ENCODE measurements around the gene SV2B. TPM values are rescaled to one million over a fixed set of nuclear protein-coding genes. Genes with fewer than 3 reads are reported as not detected.

Gene SV2B
- total and polyA plus RNA-seq, 5 experiments from 2014 or later = 0.02 to 0.08 (median 0.05) TPM; not detected in 2

GRCh38 chr15:91186904-91187656 lies 87.0 kb downstream of the SV2B start:
- no peak overlapping the region for H3K27ac Mint-ChIP-seq
- H3K4me3 Mint-ChIP-seq = no peak overlapping the region
- H3K4me1 Mint-ChIP-seq = no peaks in the 10 kb centered on the region
- no peaks in the 10 kb centered on the region for H3K36me3 Mint-ChIP-seq
- ATAC-seq = no peak
- POLR2A ChIA-PET = no interaction called here
- H3K27me3 Mint-ChIP-seq = peaks cover 11 to 55% (median 21%) of the 10 kb centered on the region in 5 donors
- H3K9me3 Mint-ChIP-seq = no peaks in the 10 kb centered on the region
- no peak for DNase-seq

- Mint-ChIP-seq H3K27me3 (peaks cover 7 to 42% (median 29%) of the 10 kb centered on the region in 5 donors), H3K4me3 (no peak overlapping the region), H3K27ac (no peak overlapping the region), H3K4me1 (peaks cover 0 to 3% (median 0%) of the 10 kb centered on the region in 4 donors), H3K9me3 (peaks cover 0 to 2% (median 0%) of the 10 kb centered on the region in 9 donors), H3K36me3 (no peaks in the 10 kb centered on the region)
- DNase-seq = no peak
- ATAC-seq = no peak
- POLR2A ChIA-PET = no interaction called here
These were observed 92.2 kb downstream of the SV2B start for GRCh38 chr15:91192285-91192684.

- no peak overlapping the region for H3K27ac Mint-ChIP-seq
- POLR2A ChIA-PET = no interaction called here
- ATAC-seq = no peak
- H3K4me3 Mint-ChIP-seq = no peak overlapping the region
- peaks cover 7 to 42% (median 29%) of the 10 kb centered on the region in 5 donors for H3K27me3 Mint-ChIP-seq
- H3K9me3 Mint-ChIP-seq = peaks cover 0 to 2% (median 0%) of the 10 kb centered on the region in 9 donors
- H3K36me3 Mint-ChIP-seq = no peaks in the 10 kb centered on the region
- no peak for DNase-seq
- H3K4me1 Mint-ChIP-seq = peaks cover 0 to 3% (median 0%) of the 10 kb centered on the region in 4 donors
These were observed 92.8 kb downstream of the SV2B start for GRCh38 chr15:91192690-91193377.

- H3K36me3 Mint-ChIP-seq = no peaks in the 10 kb centered on the region
- H3K4me3 Mint-ChIP-seq = no peak overlapping the region
- peaks cover 7 to 42% (median 29%) of the 10 kb centered on the region in 5 donors for H3K27me3 Mint-ChIP-seq
- H3K4me1 Mint-ChIP-seq = peaks cover 0 to 3% (median 0%) of the 10 kb centered on the region in 4 donors
- H3K27ac Mint-ChIP-seq = no peak overlapping the region
- H3K9me3 Mint-ChIP-seq = peaks cover 0 to 2% (median 0%) of the 10 kb centered on the region in 9 donors
- DNase-seq = no peak
- no peak for ATAC-seq
- POLR2A ChIA-PET = no interaction called here
These were observed 93.3 kb downstream of the SV2B start for GRCh38 chr15:91193378-91193720.

- H3K27ac Mint-ChIP-seq = no peak overlapping the region
- H3K9me3 Mint-ChIP-seq = peaks cover 0 to 2% (median 0%) of the 10 kb centered on the region in 9 donors
- POLR2A ChIA-PET = no interaction called here
- DNase-seq (no peak), ATAC-seq (no peak)
- H3K4me1 Mint-ChIP-seq = peaks cover 0 to 3% (median 0%) of the 10 kb centered on the region in 4 donors
- no peaks in the 10 kb centered on the region for H3K36me3 Mint-ChIP-seq
- peaks cover 7 to 38% (median 24%) of the 10 kb centered on the region in 5 donors for H3K27me3 Mint-ChIP-seq
- H3K4me3 Mint-ChIP-seq = no peak overlapping the region
These were observed 96.1 kb downstream of the SV2B start for GRCh38 chr15:91196127-91196526.

GRCh38 chr15:91196768-91197167 lies 96.7 kb downstream of the SV2B start:
- no peak overlapping the region for H3K4me3 Mint-ChIP-seq
- peaks cover 0 to 2% (median 0%) of the 10 kb centered on the region in 9 donors for H3K9me3 Mint-ChIP-seq
- peaks cover 0 to 3% (median 0%) of the 10 kb centered on the region in 4 donors for H3K4me1 Mint-ChIP-seq
- H3K36me3 Mint-ChIP-seq = no peaks in the 10 kb centered on the region
- DNase-seq (no peak), ATAC-seq (no peak)
- POLR2A ChIA-PET = no interaction called here
- H3K27me3 Mint-ChIP-seq = peaks cover 7 to 33% (median 23%) of the 10 kb centered on the region in 5 donors
- no peak overlapping the region for H3K27ac Mint-ChIP-seq

GRCh38 chr15:91199511-91199910 lies 99.5 kb downstream of the SV2B start:
- POLR2A ChIA-PET = no interaction called here
- Mint-ChIP-seq H3K4me3 (no peak overlapping the region), H3K27me3 (peaks cover 3 to 14% (median 11%) of the 10 kb centered on the region in 5 donors), H3K4me1 (no peaks in the 10 kb centered on the region), H3K9me3 (no peaks in the 10 kb centered on the region), H3K36me3 (no peaks in the 10 kb centered on the region), H3K27ac (no peak overlapping the region)
- no peak for ATAC-seq
- no peak for DNase-seq

GRCh38 chr15:91200101-91200754 lies 100.2 kb downstream of the SV2B start:
- no peak for ATAC-seq
- Mint-ChIP-seq H3K27ac (no peak overlapping the region), H3K4me3 (no peak overlapping the region), H3K4me1 (no peaks in the 10 kb centered on the region), H3K27me3 (peaks cover 0 to 12% (median 4%) of the 10 kb centered on the region in 5 donors), H3K9me3 (no peaks in the 10 kb centered on the region), H3K36me3 (no peaks in the 10 kb centered on the region)
- no peak for DNase-seq
- POLR2A ChIA-PET = no interaction called here

- H3K4me3 Mint-ChIP-seq = no peak overlapping the region
- H3K9me3 Mint-ChIP-seq = no peaks in the 10 kb centered on the region
- DNase-seq (no peak), ATAC-seq (no peak)
- H3K4me1 Mint-ChIP-seq = no peaks in the 10 kb centered on the region
- POLR2A ChIA-PET = no interaction called here
- H3K36me3 Mint-ChIP-seq = no peaks in the 10 kb centered on the region
- H3K27me3 Mint-ChIP-seq = peaks cover 3 to 18% (median 11%) of the 10 kb centered on the region in 5 donors
- no peak overlapping the region for H3K27ac Mint-ChIP-seq
These were observed 102.5 kb downstream of the SV2B start for GRCh38 chr15:91202510-91203102.

GRCh38 chr15:91203619-91204203 lies 103.7 kb downstream of the SV2B start:
- Mint-ChIP-seq H3K27ac (no peak overlapping the region), H3K4me3 (no peak overlapping the region), H3K36me3 (no peaks in the 10 kb centered on the region), H3K9me3 (no peaks in the 10 kb centered on the region), H3K27me3 (peaks cover 3 to 18% (median 15%) of the 10 kb centered on the region in 5 donors), H3K4me1 (no peaks in the 10 kb centered on the region)
- DNase-seq (no peak), ATAC-seq (no peak)
- POLR2A ChIA-PET = no interaction called here

- no peak overlapping the region for H3K4me3 Mint-ChIP-seq
- H3K36me3 Mint-ChIP-seq = no peaks in the 10 kb centered on the region
- H3K9me3 Mint-ChIP-seq = peaks cover 0 to 2% (median 0%) of the 10 kb centered on the region in 9 donors
- H3K27ac Mint-ChIP-seq = no peak overlapping the region
- peaks cover 16 to 45% (median 28%) of the 10 kb centered on the region in 5 donors for H3K27me3 Mint-ChIP-seq
- POLR2A ChIA-PET = no interaction called here
- DNase-seq (no peak), ATAC-seq (no peak)
- H3K4me1 Mint-ChIP-seq = no peaks in the 10 kb centered on the region
These were observed 108.3 kb downstream of the SV2B start for GRCh38 chr15:91208371-91208770.

GRCh38 chr15:91209318-91209717 lies 109.3 kb downstream of the SV2B start:
- no peak for DNase-seq
- H3K4me1 Mint-ChIP-seq = no peaks in the 10 kb centered on the region
- H3K27ac Mint-ChIP-seq = no peak overlapping the region
- POLR2A ChIA-PET = no interaction called here
- peaks cover 0 to 5% (median 0%) of the 10 kb centered on the region in 3 donors for H3K36me3 Mint-ChIP-seq
- peaks cover 0 to 6% (median 3%) of the 10 kb centered on the region in 9 donors for H3K9me3 Mint-ChIP-seq
- H3K4me3 Mint-ChIP-seq = no peak overlapping the region
- peaks cover 19 to 46% (median 28%) of the 10 kb centered on the region in 5 donors for H3K27me3 Mint-ChIP-seq
- no peak for ATAC-seq
